Glomerular visceral epithelial cell (primary cell): ENCODE measurements around the gene ANXA4.
A peak's percentile ranks its signal among the peaks of the same experiment; 100 is the strongest.

Source experiments
- DNase-seq: peaks from one replicate; pipeline ENCODE4 v3.0.0-alpha.2; 2016; ENCODE audit errors: extremely low spot score

The ANXA4 gene

GRCh38 chr2:69741575-69742321 is at the start of gene ANXA4:
ANXA4 (plus strand) TSS chr2:69742134; CDS start chr2:69781566, 39,432 bp downstream.
- peak; percentile 84 for DNase-seq

DNA sequence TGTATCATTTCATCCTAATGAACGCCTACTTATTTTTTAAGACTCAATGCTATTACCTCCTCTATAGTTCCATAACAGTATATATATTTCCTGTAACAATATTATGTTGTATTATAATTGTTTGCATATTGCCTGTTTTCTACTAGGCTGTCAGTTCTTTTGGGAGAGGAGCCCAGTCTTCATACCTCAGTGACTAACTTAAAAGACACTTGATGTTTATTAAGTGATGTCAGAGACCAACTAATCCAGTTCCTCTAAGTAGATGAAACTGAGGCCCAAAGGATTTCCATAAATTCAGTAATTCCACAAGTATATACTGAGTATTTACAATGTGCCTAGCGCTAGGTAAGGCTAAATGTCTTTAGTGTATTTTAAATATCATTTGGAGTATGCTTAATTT is 49.5 kb upstream of the ANXA4 start:
- no peak for DNase-seq

- DNase-seq = no peak
Observed at GRCh38 chr2:69693059-69693774, 48.7 kb upstream of the ANXA4 start.

GRCh38 chr2:69693775-69694450 is 48.0 kb upstream of the ANXA4 start:
- no peak for DNase-seq

GRCh38 chr2:69694894-69695849 is 46.8 kb upstream of the ANXA4 start:
- DNase-seq = peak; percentile 84

- DNase-seq = no peak
Observed at GRCh38 chr2:69695850-69696216, 46.1 kb upstream of the ANXA4 start.

DNA sequence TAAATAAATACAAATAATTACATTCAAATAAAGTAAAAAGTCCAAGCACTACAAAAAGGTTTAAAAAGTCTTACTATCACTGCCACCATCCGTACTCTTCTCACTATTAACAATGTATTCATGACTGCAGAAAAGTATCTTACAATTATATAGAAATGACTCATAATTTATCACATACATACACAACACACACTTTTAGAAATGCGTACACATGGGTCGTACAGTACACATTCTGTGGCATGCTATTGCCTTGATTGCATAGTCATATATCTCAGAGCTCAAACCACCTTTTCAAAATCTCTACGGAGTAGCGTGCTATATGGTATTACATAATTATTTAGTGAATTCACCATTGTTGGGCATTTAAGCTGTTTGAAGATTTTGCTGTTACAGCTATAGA is 41.6 kb upstream of the ANXA4 start:
- no peak for DNase-seq

GRCh38 chr2:69701100-69701945 is 40.6 kb upstream of the ANXA4 start:
- DNase-seq = no peak

GRCh38 chr2:69703189-69703588 is 38.7 kb upstream of the ANXA4 start:
- DNase-seq = no peak

DNA sequence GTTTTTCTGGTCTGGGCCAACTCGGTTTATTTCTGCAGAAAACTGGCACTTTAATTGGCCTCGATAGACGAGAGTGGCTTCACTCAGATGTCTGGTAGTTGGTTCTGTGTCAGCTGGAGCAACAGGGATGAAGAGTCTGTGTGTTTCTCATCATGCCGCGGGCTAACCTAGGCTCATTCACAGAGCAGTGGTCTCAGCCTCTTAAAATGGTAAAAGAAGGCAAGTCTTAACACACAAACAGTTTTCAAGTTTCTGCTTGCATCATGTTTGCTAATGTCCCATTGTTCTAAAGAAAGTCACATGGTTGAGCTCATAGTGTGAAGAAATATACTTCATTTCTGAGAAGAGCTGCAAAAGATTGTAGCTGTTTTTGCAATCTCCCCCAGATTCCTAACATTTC is 37.5 kb upstream of the ANXA4 start:
- no peak for DNase-seq

- no peak for DNase-seq
Observed at GRCh38 chr2:69709290-69709689, 32.6 kb upstream of the ANXA4 start.

GRCh38 chr2:69711971-69712370 is 30.0 kb upstream of the ANXA4 start:
- no peak for DNase-seq

- no peak for DNase-seq
Observed at GRCh38 chr2:69714024-69714423, 27.9 kb upstream of the ANXA4 start.

- peak; percentile 77 for DNase-seq
Observed at GRCh38 chr2:69714539-69715220, 27.3 kb upstream of the ANXA4 start.

- DNase-seq = peak; percentile 13
Observed at GRCh38 chr2:69715964-69716363, 26.0 kb upstream of the ANXA4 start.

- no peak for DNase-seq
Observed at GRCh38 chr2:69716555-69717120, 25.3 kb upstream of the ANXA4 start.

DNA sequence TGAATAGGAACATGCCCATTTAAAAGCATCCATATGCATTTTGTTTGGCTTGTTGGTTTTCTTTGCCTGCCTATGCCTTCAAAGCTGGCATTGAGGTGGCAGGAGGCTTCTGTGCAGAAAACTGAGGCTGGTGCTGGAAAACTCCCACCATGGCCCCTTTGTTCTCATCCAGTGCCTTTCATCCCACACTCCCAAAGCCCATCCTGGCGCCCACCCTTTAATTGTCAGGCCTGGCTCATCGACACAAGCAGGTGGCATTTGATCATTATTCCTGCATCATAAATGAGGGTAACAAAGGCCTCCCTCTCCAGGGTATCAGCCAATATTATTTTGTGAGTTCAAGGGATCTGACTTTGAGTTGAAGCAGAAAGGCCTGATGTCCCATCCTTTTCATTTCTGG is 24.7 kb upstream of the ANXA4 start:
- DNase-seq = no peak

DNA sequence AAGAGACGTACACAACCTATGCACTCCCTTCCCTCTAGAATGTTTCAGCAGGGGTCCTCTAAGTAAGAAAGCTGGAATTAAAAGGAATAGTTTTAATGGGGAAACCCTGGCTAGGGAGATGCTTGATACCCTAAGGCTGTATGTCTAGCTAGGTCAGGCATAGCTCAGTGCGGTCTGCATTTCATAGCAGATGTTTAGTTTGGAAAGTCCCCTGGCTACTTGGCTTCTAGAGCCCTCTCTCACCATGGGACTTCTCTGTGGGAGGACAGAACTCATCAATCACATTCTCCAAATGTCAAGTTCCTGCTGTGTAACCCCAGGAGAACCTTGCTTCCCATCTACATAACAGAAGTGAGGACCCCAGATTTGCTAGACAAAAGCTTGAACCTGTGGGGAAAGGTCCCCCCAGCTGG is 24.1 kb upstream of the ANXA4 start:
- no peak for DNase-seq

- no peak for DNase-seq
Observed at GRCh38 chr2:69718338-69718965, 23.5 kb upstream of the ANXA4 start.
